ENCODE measurements around the gene HSF2BP.

- TF ChIP-seq CTCF (IDR thresholded peaks at IDR 0.05), result no peak
- TF ChIP-seq POLR2AphosphoS5 (IDR thresholded peaks at IDR 0.05), result no peak
- TF ChIP-seq EP300 (IDR thresholded peaks at IDR 0.05), result no peak
- no peak for TF ChIP-seq POLR2A (IDR thresholded peaks at IDR 0.05)
These were observed 5.1 kb upstream of the HSF2BP start for GRCh38 chr21:43664358-43664757.

Measured in suprapubic skin (tissue), 4 donors.